HCT116 (cell line): Measurements from ENCODE around the gene SBF2.

Source experiments
- CEBPB ChIP-seq: IDR thresholded peaks from 2 replicates; pipeline ENCODE4 v1.6.1; 2012; ENCODE audit warnings: low read depth
- CTCF ChIP-seq, 3 experiments: fragments of 200-600 bp in 1 of 3; sonication (generic) in 1 of 3; IDR thresholded peaks in 2 of 3; conservative IDR thresholded peaks in 1 of 3; 2 replicates each; pipeline ENCODE4 v1.5.1; 2012 to 2017; ENCODE audit warnings: low read depth in 2 of 3, low read length in 2 of 3, antibody characterized with exemption in 1 of 3, borderline replicate concordance in 1 of 3, control low read depth in 1 of 3, mild to moderate bottlenecking in 1 of 3, mixed read lengths in 1 of 3, mixed run types in 1 of 3, moderate library complexity in 1 of 3; ENCODE audit not compliant: insufficient read depth in 1 of 3
- EGR1 ChIP-seq: IDR thresholded peaks from 2 replicates; pipeline ENCODE4 v1.6.1; 2012; ENCODE audit warnings: low read depth
- EZH2 ChIP-seq: fragments of 200-600 bp; sonication (generic); IDR thresholded peaks from 2 replicates; pipeline ENCODE4 v1.6.1; 2017; ENCODE audit warnings: antibody characterized with exemption, mixed run types
- EZH2phosphoT487 ChIP-seq: fragments of 200-600 bp; IDR thresholded peaks from 2 replicates; pipeline ENCODE4 v1.6.1; 2018; ENCODE audit warnings: antibody characterized with exemption, borderline replicate concordance
- FOSL1 ChIP-seq: IDR thresholded peaks from 2 replicates; pipeline ENCODE4 v1.6.1; 2012; ENCODE audit warnings: low read depth
- POLR2A ChIP-seq: IDR thresholded peaks from 2 replicates; pipeline ENCODE4 v1.7.0; 2011; ENCODE audit warnings: borderline replicate concordance; ENCODE audit not compliant: insufficient read depth, insufficient read length; ENCODE audit errors: extremely low read depth
- TCF7L2 ChIP-seq: IDR thresholded peaks from 2 replicates; pipeline ENCODE4 v1.7.0; 2011; ENCODE audit warnings: borderline replicate concordance, inconsistent platforms; ENCODE audit not compliant: insufficient read depth, insufficient read length; ENCODE audit errors: extremely low read depth
- YY1 ChIP-seq: IDR thresholded peaks from 2 replicates; pipeline ENCODE4 v1.6.1; 2011; ENCODE audit warnings: low read length, low read depth, moderate library complexity, mild to moderate bottlenecking; ENCODE audit not compliant: insufficient replicate concordance; ENCODE audit errors: extremely low read depth
- ZNF274 ChIP-seq: fragments of 200-500 bp; sonication (Bioruptor generic); IDR thresholded peaks from 2 replicates; pipeline ENCODE4 v1.6.1; 2014; ENCODE audit warnings: mild to moderate bottlenecking, low read depth, low read length, inconsistent platforms

DNA sequence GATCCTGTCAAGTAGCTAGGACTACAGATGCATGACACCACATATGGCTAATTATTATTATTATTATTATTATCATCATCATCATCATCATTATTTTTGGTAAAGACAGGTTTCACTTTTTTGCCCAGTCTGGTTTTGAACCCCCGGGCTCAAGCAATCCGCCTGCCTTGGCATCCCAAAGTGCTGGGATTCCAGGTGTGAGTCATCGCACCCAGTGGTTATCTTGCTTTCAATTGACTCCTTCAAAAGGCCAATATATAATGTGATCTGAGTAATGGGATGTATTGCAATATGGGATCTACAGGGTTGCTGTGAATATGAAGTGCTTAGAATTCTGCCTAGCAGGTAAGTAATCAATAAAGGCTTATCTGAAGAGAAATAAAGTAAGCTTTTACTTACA, 221.2 kb downstream of the SBF2 start:
- TF ChIP-seq POLR2A, result no peak
- no peak for TF ChIP-seq ZNF274
- no peak for TF ChIP-seq EGR1
- no peak for TF ChIP-seq CEBPB
- no peak for TF ChIP-seq CTCF (IDR thresholded peaks at IDR 0.05 in 2 of 3, conservative IDR thresholded peaks at IDR 0.05 in 1 of 3; ENCODE audit: borderline replicate concordance in 1 of 3, insufficient read depth in 1 of 3, low read depth in 2 of 3, low read length in 2 of 3)
- TF ChIP-seq EZH2phosphoT487, result no peak
- no peak for TF ChIP-seq YY1
- no peak for TF ChIP-seq EZH2
- TF ChIP-seq TCF7L2, result no peak
- TF ChIP-seq FOSL1, result no peak
